Loucy (cell line): ENCODE data around the gene UNC45B.

Source experiments
- EZH2phosphoT487 ChIP-seq: fragments of 200-600 bp; IDR thresholded peaks from 2 replicates; pipeline ENCODE4 v1.6.1; 2018; ENCODE audit warnings: antibody characterized with exemption, mild to moderate bottlenecking, moderate library complexity, borderline replicate concordance
- TF ChIP-seq, protein P1 (sequence below): fragments of 200-600 bp; sonication (generic); conservative IDR thresholded peaks from 2 replicates; pipeline ENCODE4 v1.5.1; 2014; ENCODE audit warnings: mild to moderate bottlenecking, antibody characterized with exemption, low read length

DNA sequence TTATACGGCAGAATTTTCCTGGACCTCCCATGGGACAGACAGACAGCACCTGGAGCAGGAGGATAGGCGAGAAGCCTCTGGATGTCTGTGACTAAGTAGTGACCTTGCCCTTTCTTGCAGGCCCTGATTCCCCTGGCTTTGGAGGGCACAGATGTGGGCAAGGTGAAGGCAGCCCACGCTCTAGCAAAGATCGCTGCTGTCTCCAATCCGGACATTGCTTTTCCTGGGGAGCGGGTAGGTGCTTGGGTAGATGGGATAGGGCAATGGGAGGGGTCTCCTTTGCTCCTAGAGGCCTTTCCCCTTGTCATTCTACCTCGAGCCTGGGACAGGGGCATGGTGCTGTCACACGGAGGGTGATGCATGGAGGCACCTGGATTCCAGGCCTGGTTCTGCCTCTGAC is 29.3 kb downstream of the UNC45B start:
- TF ChIP-seq, protein P1, sequence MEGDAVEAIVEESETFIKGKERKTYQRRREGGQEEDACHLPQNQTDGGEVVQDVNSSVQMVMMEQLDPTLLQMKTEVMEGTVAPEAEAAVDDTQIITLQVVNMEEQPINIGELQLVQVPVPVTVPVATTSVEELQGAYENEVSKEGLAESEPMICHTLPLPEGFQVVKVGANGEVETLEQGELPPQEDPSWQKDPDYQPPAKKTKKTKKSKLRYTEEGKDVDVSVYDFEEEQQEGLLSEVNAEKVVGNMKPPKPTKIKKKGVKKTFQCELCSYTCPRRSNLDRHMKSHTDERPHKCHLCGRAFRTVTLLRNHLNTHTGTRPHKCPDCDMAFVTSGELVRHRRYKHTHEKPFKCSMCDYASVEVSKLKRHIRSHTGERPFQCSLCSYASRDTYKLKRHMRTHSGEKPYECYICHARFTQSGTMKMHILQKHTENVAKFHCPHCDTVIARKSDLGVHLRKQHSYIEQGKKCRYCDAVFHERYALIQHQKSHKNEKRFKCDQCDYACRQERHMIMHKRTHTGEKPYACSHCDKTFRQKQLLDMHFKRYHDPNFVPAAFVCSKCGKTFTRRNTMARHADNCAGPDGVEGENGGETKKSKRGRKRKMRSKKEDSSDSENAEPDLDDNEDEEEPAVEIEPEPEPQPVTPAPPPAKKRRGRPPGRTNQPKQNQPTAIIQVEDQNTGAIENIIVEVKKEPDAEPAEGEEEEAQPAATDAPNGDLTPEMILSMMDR, result no peak
- TF ChIP-seq EZH2phosphoT487, result no peak
